Measurements from ENCODE around the gene TRIM45.

GRCh38 chr1:117146575-117147340, 25.2 kb upstream of the TRIM45 start:
- no peak for TF ChIP-seq CTCF (IDR thresholded peaks at IDR 0.05; ENCODE audit: insufficient read depth, low read length, poor library complexity, severe bottlenecking)
- no peak for TF ChIP-seq EZH2phosphoT487 (conservative IDR thresholded peaks at IDR 0.05; ENCODE audit: low read length)

All from SU-DHL-6 (cell line).